GM19240 (cell line): ENCODE measurements around the gene RCOR2.
A peak's percentile ranks its signal among the peaks of the same experiment; 100 is the strongest.
"Not testable (repeated sequence)": the region's sequence is repeated elsewhere in the genome, so short reads cannot be mapped to it uniquely, and the experiment has no call there.

Experiments
- DNase-seq: peaks from one replicate; pipeline ENCODE4 v3.0.0; 2011; ENCODE audit warnings: low spot score; ENCODE audit not compliant: insufficient read length

The RCOR2 gene

DNA sequence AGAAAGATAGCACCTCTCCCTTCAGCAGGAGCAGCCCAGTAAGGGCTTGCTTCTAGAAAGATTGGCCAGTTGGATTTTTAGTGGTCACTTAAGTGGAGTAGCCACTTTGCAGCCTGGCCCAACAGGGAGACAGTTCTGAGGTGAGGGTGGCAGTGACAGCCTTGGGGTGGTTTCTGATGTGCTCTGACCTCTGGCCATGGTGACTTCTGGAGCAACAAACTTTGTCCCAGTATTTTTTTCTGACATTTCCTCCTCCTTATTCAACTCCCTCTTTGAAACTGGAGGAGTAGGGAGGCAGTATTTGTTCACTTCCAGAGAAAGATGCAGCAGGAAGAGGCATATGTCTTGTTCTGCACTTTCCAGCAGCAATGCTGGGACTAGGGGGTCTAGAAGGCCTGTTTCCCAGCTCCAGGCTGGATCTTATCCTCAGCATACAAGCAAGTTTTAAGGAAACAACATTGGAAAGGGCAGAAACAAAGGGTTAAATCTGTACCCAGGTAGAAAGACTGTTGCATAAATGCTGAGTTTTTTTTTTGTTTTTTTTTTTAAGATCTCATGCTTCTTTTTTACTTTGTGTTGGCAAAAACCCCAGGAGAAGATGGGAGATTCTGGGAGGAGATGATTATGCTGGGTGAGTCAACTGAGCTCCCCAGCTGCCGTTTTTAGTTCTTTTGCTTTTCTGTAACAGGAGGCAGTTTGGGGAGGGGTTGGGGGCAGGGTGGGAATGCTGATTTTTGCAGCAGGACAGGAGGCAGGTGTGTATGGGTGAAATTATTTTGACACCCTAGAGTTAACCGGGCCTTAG is 37.2 kb downstream of the RCOR2 start:
- DNase-seq, result no peak

DNA sequence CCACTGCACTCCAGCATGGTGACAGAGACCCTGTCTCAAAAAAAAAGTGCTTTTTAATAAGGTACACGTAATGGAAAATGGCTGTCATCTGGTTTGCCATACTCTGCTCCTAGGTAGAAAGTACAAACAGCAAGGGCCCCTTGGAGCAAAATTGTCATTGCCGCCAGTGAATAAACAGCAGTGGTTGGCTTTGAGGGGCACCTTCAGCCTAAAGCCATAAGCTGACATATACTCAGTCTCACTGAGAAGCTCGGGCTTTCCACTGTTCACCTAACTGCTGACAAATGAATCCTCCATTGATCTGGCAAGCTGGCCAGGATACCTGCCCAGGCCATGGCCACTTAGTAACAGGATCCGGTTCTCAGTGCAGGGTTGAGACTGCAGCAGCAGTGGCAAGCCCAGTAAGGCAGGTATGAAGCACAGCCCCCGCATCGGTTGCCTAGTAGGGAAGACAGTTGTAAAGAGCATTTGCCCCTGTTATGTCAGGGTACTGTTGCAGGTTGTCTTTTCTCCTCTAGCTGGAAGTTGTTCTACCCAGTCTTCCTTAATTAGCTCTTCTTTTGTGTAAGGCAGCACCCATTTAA is 39.2 kb downstream of the RCOR2 start:
- DNase-seq, result no peak

DNA sequence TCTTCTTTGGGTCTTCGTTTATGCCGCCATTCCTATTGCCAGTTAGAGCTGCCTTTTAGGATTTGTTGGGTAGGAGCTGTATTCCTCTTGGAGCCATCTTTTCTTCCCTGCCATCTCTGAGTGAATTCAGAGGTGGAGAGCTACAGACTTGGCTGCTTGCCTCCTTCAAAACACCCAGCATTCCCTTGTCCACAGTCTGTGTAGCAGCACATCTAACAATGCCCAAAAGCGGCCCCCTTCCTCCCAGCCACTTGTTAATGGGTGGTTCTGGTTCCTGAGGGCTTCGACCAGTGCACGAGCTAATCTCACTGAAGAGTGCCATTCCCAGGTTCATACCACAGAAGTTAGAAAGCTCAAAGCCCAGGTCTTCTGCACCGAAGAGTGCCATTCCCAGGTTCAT is 40.3 kb downstream of the RCOR2 start:
- no peak for DNase-seq

DNA sequence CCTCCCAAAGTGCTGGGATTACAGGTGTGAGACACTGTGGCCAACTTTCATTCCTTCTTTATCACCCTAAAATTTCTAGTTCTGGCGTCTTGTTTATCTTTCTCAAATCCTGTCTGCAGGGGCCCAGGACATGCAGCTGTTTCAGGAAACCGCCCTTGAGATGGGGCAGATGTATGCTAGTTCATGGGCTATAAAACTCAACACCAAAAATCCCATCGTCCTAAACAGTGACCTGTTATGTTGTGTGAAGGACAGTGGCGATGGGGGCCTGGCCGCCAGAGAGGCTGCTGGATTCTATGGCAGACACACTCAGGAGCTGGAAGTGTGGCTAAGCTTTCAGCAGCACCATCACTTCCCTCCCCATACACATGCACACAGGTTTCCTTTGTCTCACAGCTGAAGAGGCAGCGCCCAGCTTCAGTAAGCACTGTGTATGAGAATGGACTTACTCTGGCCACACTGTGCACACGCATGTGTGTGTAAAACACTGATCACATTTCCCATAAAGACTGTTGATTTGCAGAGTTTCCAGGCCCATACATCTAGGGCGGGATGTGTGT is 41.4 kb downstream of the RCOR2 start:
- DNase-seq, result no peak

DNA sequence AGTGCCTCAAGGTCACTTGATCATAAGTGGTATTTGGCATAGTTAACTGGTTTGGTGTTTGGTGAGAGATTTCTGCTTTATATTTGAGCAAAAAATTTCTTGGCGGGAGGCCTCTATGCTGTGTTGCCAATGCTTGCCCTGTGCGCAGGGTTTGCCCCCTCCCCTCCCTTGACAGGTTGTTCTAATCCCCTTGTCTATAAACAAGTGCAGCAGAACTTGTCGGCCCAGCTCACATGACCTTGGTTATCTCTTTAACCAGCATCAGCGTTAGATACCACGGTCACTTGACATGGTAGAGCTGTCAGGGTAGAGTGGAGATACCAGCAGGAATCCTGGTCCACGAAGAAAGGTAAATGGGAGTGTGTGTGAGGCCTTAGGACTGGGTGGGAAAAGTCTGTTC is 42.5 kb downstream of the RCOR2 start:
- no peak for DNase-seq

DNA sequence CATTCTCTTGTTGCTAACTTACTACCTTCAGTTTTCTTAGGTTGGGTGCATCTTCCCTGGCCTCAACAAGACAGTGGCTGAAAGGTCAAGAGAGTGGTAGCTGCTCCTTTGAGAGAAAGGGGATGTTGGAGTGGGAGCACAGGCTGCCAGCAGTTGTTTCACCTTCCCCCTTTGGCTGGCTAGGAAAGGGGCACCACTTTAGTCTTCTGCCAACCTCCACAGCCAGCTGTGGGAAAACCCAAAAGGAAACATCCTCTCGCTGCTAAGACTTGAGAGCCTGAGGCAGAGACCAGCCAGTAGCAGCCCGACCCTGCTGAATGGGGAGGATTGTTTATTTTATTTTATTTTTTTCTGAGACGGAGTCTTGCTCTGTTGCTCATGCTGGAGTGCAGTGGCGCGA is 43.7 kb downstream of the RCOR2 start:
- no peak for DNase-seq

DNA sequence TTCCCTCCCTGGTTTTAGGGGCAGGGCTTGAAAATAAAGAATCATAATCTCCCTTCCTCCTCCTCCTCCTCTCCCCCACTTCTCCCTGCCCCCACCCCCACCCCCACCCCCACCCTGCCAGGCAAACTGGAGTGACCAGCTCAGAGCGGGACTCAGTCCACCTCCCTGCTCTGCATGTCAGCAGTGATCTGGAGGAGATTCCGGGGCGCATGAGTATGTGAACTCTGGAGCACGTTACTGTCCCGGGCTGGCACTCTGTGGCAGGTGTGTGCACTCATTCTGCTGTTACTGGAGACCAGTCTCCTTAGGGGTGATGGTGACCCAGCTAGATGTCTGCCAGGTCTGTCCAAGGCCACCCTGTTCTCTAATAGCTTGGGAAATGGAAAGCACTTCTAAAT is 44.2 kb downstream of the RCOR2 start:
- no peak for DNase-seq

DNA sequence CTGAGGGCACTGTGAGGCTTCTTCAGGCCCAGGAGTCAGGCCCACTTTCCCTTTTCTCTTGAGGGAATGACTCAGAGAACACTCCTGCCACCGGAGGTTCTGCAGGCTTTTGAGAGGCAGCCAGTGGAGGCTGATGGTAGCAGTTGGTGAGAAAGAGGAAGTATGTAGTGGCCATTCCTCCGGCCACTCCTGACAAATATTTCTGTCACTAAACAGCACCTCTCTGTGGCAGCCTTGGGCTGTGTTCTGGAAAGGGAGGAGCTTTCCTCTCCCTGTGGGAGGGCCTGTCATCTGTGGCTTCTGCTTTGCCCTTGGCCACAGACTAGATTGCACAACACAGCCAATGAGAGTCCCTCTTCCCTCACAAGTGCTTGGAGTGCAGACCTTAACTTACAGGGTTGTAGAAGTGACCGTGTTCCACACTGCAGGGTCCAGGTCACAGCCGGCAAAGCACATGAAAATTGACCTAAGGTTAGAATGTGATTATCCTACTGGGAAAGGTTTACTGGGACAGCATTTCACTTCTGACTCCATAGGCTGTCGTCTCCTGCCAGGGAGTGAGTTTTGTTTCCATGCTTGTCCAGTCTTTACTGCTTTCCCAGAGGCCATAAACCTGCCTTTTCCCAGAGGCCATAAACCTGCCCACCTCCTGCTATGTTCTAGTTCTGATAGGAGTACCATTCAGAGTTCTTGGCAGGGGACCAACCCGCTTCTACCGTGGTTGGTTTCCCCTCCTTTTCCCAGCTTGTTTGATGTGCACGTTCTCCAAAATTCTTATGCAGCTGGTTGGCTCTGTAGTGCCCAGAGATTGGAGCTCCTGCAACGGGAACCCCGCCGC is 44.8 kb downstream of the RCOR2 start:
- DNase-seq, result peak; percentile 70

DNA sequence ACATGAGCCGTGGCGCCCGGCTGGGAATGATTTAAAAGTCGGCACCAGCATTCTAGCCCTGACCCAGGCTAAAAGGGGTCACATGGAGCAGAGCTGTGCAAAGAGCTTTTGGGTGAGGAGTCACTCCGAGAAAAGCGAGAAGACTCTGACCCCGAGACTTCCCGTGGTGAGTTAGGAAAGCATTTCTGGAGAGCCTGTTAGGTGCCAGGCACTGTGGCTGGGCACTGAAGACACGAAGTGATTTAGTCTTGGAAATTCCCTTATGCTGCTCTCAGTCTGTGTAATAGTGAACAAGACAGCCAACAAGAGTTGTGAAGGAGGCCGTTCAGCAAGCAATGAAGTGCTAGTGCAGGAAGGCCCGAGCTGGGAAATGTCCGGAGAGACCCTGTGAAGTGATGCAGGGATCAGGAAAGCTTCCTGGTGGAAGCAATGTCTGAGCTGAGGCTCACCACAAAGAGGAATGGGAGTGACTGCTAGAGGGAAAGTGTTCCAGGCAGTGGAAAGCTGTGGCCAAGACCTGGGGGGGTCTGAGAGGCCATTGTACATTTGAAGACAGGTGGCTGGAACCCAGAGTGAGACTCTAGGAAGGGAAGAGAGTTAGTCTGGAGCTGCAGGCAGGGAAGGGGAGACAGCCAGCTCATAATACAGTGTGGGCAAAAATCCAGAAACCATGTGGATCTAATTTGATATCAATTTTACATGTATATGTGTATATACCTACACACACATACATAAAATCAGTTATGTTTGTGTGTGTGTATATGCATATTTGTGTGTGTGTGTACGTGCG is 46.4 kb downstream of the RCOR2 start:
- DNase-seq, result no peak

DNA sequence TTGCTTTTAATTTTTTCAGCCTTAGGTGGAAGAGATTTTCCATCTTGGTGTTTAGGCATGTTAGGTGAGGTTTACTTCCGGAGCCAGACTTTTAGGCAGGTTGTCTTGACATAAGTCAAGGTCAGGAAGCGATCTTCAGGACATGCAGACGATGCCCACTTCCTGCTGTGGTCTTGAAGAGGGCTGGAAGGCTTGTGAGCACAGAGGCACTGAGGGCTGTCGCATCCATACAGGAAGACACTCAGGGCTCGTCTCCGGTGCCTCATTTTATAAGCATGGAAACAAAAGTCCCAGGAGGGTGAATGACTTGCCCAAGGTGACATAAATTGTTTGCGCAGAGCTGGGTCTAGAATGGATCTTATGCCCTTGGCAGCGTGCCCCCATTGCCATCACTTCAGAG is 47.3 kb downstream of the RCOR2 start:
- no peak for DNase-seq

DNA sequence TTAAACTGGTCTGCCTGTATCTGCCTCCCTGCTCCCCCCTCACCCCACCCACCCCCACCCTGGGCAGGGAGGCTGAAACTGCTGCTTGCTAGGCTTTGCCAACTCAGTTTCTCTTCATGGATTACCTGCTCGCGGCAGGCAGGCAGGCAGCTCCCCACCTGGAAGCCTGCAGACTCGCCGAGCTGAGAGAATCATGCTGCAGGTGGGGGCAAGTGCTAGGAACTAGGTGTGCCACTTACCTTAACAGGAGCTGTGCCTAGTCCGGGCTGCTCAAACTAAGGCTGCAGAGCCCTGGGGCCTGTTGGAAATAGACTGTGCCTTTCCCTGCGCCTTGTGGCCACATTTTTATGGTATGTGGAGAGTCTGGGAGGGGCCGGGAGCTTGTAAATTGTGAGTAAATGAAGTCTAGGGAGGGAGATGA is 47.8 kb downstream of the RCOR2 start:
- no peak for DNase-seq

DNA sequence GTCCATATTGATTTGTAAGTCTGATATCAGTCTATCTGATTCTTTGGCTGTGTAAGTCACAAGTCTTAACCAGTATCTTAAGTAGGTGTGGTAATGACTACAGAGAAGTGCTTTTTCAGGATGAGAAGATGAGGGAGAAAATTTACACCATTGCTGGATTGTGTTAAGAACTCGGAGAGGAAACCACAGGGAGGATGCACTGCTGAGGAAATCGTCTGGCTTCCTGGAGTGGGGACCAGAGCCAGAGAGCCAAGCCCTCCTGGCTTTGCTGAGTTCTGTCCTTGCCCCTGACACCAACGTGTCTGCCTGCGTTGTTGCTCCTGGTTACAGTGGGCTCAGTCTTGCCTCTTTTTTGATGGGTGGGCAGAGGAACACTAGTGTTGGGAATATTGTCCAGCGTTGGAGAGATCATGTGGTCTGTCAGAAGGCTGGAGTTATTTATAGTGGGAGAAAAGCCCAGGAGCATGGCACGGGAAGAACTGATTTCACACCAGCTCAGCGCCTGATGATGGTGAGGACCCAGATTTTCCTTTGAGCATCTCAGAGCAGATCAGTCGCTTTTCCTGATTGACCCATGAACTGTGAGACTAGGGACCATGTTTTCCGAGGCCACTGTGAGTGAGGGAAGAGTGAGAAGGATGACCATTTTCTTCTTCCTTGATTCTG is 48.4 kb downstream of the RCOR2 start:
- no peak for DNase-seq

DNA sequence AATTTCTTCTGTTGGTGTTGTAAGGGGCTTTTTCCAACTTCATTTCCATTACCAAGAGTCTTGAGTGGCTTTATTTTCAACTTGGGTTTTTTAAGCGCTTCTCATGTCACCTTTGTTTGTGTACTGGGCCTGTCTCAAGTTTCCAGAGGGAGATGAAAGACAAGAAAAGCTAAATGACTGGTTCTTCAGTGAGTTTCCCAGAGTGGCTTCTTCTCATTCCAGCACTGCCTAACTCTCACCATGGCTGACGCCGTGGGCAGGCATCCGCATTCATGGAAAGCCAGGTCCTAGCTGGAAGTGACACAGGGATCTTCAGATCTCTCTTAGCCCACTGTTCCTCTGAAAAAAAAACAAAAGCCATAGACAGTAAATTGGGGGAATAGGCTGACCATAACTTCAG is 49.5 kb downstream of the RCOR2 start:
- no peak for DNase-seq

DNA sequence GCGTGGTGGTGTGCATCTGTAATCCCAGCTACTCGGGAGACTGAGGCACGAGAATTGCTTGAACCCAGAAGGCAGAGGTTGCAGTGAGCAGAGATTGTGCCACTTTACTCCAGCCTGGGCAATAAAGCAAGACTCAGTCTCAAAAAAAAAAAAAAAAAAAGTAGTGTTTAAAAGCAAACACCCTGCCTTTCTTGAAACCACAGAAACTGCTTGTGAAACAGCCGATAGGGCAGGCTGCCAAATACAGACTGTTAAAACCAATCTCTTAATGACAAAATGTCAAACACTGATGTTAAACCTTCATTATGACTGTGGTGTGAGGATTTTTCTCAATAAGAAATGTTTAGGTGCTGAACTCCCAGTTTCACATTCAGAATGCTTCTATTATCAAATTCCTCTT is 50.8 kb downstream of the RCOR2 start:
- peak; percentile 56 for DNase-seq

DNA sequence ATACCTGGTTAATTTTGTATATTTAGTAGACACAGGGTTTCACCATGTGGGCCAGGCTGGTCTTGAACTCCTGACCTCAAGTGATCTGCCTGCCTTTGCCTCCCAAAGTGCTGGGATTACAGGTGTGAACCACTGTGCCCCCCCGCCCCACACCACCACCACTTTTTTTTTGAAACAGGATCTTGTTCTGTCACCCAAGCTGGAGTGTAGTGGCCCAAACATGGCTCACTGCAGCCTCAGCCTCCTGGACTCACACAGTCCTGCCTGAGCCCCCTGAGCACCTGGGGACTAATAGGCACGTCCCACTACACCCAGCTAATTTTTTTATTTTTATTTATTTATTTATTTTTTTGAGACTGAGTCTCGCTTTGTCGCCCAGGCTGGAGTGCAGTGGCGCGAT is 53.3 kb downstream of the RCOR2 start:
- DNase-seq, result not testable (repeated sequence)

DNA sequence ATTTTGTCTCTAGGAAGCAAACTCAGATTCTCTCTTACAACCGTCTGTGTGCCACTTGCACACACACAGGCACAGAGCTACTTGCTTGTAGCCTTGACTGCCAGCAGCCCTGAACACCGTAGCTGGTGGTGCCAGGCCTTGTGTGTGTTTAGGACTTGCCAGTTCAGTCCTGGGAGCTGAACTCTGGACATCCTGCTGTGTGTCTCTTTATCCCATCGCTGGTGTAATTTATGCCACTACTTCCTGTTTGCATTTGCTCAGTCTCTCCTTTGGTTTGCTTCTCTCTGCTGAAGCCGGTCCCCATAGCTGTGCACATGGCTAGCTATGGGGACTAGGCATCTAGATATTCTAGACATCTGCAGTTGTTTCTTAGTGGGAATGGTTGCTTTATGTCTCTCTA is 54.0 kb downstream of the RCOR2 start:
- no peak for DNase-seq
